Measurements from ENCODE around the gene NDST4. TPM values are rescaled to one million over a fixed set of nuclear protein-coding genes. Genes with fewer than 3 reads are reported as not detected.

NDST4 gene
- total RNA-seq = 1.0 TPM
- 0.04 TPM for polyA plus RNA-seq

DNA sequence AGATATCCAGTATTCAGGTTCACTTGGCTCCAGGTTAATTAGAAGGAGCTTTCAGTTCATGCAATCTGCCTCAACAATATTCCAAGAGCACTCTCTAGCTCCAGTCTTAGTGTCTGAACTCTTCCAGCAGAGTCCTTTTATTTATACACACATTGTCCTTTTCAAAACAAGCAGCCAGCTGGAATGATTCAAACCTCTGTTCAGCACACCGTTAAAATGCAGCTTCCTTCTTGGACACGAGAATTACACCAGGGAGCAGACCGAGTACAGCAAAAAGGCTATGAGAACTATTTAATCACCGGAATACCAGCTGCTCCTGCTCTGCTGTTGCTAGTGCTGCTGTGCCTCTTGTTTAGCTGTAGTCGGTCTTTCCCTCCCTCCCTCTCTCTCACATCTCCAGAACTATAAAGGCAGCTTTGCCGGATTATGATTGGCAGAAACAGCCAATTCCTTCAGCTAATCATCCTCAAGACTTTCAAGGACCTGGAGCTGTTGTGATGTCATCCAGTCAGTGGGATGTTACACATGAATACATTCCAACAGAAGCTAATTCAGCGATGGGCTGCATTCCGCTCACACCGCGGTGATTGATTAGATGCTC, at the start of gene NDST4:
Gene NDST4 (minus strand): TSS at position 115 of the 601 bp plus-strand sequence. CDS start 36,584 bp downstream, outside the sequence.
- H3K36me3 ChIP-seq (ENCODE audit: insufficient read depth) = no peaks in the 10 kb centered on the region
- DNase-seq (ENCODE audit: extremely low spot score) = peak; percentile 69
- H3K4me1 ChIP-seq (ENCODE audit: insufficient read depth) = no peaks in the 10 kb centered on the region
- H3K4me3 ChIP-seq (ENCODE audit: low read depth, low read length) = no peak within 1 kb of the TSS
- no peak within 1 kb of the TSS for H3K27ac ChIP-seq (ENCODE audit: low read depth)
- 21% methylated on average over 10 of the region's 10 CpGs for WGBS

DNA sequence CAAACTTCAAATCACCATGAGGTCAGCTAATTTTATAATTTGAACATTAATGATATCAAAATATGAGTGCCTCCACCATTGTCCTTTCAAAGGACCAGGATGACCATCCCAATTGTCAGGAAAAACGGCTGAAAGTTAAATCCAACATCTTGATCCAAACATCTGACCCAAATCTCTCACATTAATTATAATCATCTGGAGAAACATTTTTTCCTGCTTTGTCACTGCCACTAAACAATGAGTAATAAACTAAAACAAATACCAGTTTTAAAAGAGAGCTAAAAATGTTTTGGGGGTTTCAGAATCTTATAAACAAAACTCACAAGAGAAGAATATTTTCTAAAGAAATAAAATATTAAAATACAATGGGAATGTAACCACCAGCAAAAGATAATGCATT, 45.7 kb upstream of the NDST4 start:
- DNase-seq (ENCODE audit: extremely low spot score) = no peak
- no peak overlapping the region for H3K4me3 ChIP-seq (ENCODE audit: low read depth, low read length)
- 40% methylated on average over 1 of the region's 1 CpG for WGBS
- no peaks in the 10 kb centered on the region for H3K36me3 ChIP-seq (ENCODE audit: insufficient read depth)
- H3K4me1 ChIP-seq (ENCODE audit: insufficient read depth) = no peaks in the 10 kb centered on the region
- no peak overlapping the region for H3K27ac ChIP-seq (ENCODE audit: low read depth)

GRCh38 chr4:115158296-115158695, 44.9 kb upstream of the NDST4 start:
- no peaks in the 10 kb centered on the region for H3K4me1 ChIP-seq (ENCODE audit: insufficient read depth)
- H3K36me3 ChIP-seq (ENCODE audit: insufficient read depth) = no peaks in the 10 kb centered on the region
- no peak for DNase-seq (ENCODE audit: extremely low spot score)
- no peak overlapping the region for H3K27ac ChIP-seq (ENCODE audit: low read depth)
- H3K4me3 ChIP-seq (ENCODE audit: low read depth, low read length) = no peak overlapping the region
- WGBS = 84% methylated on average over 2 of the region's 2 CpGs

DNA sequence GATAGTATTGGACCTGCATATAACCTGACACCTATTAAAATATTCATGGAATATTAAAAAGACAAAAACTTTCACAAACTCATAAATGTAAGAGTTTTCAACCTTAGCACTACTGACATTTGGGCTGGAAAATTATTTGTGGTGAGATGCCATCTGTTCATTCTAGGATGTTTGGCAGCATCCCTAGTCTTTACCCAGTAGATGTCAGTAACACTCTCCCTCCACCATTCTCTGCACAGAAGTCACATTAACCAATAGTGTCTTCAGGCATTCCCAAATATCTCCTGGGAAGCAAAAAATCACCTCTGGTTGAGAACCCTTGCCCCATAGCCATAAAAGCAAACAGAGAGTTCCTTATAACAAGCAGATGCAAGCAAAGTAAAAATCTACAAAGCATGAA, 41.4 kb upstream of the NDST4 start:
- H3K36me3 ChIP-seq (ENCODE audit: insufficient read depth) = no peaks in the 10 kb centered on the region
- DNase-seq (ENCODE audit: extremely low spot score) = no peak
- H3K4me1 ChIP-seq (ENCODE audit: insufficient read depth) = no peaks in the 10 kb centered on the region
- H3K4me3 ChIP-seq (ENCODE audit: low read depth, low read length) = no peak overlapping the region
- H3K27ac ChIP-seq (ENCODE audit: low read depth) = no peak overlapping the region

- H3K36me3 ChIP-seq (ENCODE audit: insufficient read depth) = no peaks in the 10 kb centered on the region
- H3K27ac ChIP-seq (ENCODE audit: low read depth) = no peak overlapping the region
- H3K4me1 ChIP-seq (ENCODE audit: insufficient read depth) = no peaks in the 10 kb centered on the region
- no peak for DNase-seq (ENCODE audit: extremely low spot score)
- H3K4me3 ChIP-seq (ENCODE audit: low read depth, low read length) = no peak overlapping the region
Observed at GRCh38 chr4:115152965-115153364, 39.5 kb upstream of the NDST4 start.

DNA sequence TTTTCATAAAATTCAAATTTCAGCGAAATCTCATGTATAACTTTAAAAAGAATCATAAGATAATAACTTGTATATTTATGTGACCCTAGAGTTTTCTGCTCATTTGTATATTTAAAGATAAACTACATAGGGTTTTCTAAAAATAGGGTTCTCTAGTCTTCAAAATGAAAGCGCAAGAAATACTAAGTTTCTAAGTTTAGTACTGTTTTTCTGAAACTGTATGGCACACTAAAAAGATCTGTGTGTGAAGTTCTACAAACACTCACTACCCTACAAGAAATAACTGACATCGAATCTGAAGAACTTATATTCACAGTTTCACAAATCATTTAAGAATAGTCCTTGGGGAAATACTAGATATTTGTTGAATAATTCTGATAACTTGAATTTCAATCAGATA, 38.7 kb upstream of the NDST4 start:
- H3K4me1 ChIP-seq (ENCODE audit: insufficient read depth) = no peaks in the 10 kb centered on the region
- no peak overlapping the region for H3K27ac ChIP-seq (ENCODE audit: low read depth)
- no peak for DNase-seq (ENCODE audit: extremely low spot score)
- no peak overlapping the region for H3K4me3 ChIP-seq (ENCODE audit: low read depth, low read length)
- no peaks in the 10 kb centered on the region for H3K36me3 ChIP-seq (ENCODE audit: insufficient read depth)
- WGBS = 83% methylated on average over 3 of the region's 3 CpGs

DNA sequence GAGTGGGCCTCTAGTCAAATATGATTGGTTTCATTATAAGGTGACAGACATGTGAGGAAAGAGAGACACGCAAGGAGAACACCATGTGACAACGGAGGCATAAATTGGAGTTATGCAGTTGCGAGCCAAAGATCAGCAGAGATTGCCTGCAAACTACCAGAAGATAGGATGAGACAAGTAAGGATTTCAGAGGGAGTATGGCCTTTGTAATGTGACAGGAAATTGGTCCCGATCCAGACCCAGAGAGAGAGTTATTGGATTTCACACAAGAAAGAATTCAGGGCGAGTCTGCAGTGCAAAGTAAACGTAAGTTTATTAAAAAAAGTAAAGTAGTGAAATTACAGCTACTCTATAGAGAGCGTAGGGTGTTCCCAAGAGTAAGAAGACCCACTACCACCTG, 35.7 kb upstream of the NDST4 start:
- WGBS = 55% methylated on average over 7 of the region's 7 CpGs
- no peak overlapping the region for H3K4me3 ChIP-seq (ENCODE audit: low read depth, low read length)
- no peaks in the 10 kb centered on the region for H3K4me1 ChIP-seq (ENCODE audit: insufficient read depth)
- no peak for DNase-seq (ENCODE audit: extremely low spot score)
- H3K36me3 ChIP-seq (ENCODE audit: insufficient read depth) = no peaks in the 10 kb centered on the region
- H3K27ac ChIP-seq (ENCODE audit: low read depth) = no peak overlapping the region

DNA sequence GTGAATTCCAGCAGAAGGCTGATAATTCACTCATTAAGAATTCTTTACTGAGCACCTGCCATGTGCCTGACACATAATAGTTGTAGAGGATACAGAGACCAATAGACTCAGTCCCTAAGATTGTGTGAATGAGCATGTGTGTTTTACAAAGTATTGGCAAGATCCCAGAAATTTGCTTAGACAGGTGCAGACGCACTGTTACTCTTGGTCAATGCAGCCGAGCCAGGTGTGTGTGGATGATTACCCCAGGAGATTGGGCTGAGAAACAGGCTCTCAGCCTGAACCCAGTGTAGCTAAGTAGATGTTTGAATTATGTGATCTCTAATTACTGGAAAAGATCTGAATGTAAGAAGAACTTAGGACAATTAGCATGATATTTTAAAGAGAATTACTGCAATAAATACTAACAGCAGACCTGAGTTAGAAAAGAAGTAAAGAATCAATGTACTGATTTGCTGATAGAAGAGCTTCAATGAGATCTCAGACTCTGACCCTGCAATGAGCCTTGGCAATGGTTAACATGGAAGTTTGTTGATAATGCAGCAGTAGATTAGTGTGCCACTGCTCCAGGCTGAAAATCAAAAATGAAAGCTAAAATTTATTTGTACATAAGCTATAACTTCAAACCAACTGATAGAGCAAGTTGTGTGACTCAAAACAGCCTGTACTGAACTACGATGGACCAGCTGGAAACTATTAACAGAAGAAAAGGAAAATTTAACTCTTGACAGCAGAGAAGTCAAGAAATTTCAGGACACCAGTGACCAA, 32.2 kb upstream of the NDST4 start:
- DNase-seq (ENCODE audit: extremely low spot score) = no peak
- Histone ChIP-seq H3K36me3 (ENCODE audit: insufficient read depth) (no peaks in the 10 kb centered on the region), H3K4me3 (ENCODE audit: low read depth, low read length) (no peak overlapping the region), H3K4me1 (ENCODE audit: insufficient read depth) (no peaks in the 10 kb centered on the region), H3K27ac (ENCODE audit: low read depth) (no peak overlapping the region)
- WGBS = 49% methylated on average over 3 of the region's 3 CpGs

DNA sequence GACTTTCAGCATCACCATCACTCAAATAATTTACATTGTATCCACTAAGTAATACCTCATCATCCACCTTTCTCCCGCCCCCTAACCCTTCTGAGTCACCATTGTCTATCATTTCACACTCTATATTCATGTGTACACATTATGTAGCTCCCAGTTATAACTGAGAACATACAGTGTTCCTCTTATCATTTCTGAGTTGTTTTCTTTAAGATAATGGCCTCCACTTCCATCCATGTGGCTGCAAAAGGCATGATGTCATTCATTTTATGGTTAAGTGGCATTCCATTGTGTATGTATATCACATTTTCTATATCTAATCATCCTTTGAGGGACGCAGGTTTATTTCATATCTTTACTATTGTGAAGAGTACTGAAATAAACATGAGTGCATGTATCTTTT, 14.6 kb upstream of the NDST4 start:
- 64% methylated on average over 2 of the region's 2 CpGs for WGBS
- Histone ChIP-seq H3K4me1 (ENCODE audit: insufficient read depth) (no peaks in the 10 kb centered on the region), H3K36me3 (ENCODE audit: insufficient read depth) (no peaks in the 10 kb centered on the region), H3K4me3 (ENCODE audit: low read depth, low read length) (no peak overlapping the region), H3K27ac (ENCODE audit: low read depth) (no peak overlapping the region)
- no peak for DNase-seq (ENCODE audit: extremely low spot score)

GRCh38 chr4:115126491-115126890, 13.1 kb upstream of the NDST4 start:
- H3K4me3 ChIP-seq (ENCODE audit: low read depth, low read length) = no peak overlapping the region
- no peak for DNase-seq (ENCODE audit: extremely low spot score)
- 49% methylated on average over 2 of the region's 2 CpGs for WGBS
- no peak overlapping the region for H3K27ac ChIP-seq (ENCODE audit: low read depth)
- H3K4me1 ChIP-seq (ENCODE audit: insufficient read depth) = no peaks in the 10 kb centered on the region
- no peaks in the 10 kb centered on the region for H3K36me3 ChIP-seq (ENCODE audit: insufficient read depth)

GRCh38 chr4:115121351-115122043, 8.1 kb upstream of the NDST4 start:
- H3K36me3 ChIP-seq (ENCODE audit: insufficient read depth) = no peaks in the 10 kb centered on the region
- DNase-seq (ENCODE audit: extremely low spot score) = no peak
- H3K4me1 ChIP-seq (ENCODE audit: insufficient read depth) = no peaks in the 10 kb centered on the region
- WGBS = 55% methylated on average over 2 of the region's 2 CpGs
- H3K27ac ChIP-seq (ENCODE audit: low read depth) = no peak overlapping the region
- no peak overlapping the region for H3K4me3 ChIP-seq (ENCODE audit: low read depth, low read length)

DNA sequence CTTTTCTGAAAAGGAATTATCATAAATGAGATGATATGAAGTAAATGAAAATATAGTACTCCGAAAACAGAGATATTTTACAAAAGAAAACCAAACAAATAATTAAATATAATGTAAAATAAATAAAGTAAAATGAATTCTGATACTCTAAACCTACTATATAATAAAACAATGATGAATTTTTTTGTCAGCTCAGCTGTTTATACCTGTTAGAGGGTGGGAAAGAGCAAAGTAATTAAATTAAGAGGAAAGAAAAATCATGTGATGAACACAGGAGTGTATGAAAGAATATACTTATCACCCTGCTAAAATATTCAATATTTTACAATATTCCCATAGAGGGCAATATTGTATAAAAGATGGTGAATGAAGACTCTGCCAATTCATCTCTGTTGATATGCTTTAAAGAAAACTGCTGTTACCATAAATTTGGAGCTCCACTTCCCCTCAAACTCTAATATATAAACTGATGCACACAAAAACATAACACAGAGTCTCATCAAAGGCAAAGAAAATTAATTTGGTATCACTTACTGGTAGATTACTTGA, 6.5 kb upstream of the NDST4 start:
- 90% methylated on average over 1 of the region's 1 CpG for WGBS
- no peaks in the 10 kb centered on the region for H3K4me1 ChIP-seq (ENCODE audit: insufficient read depth)
- no peaks in the 10 kb centered on the region for H3K36me3 ChIP-seq (ENCODE audit: insufficient read depth)
- no peak for DNase-seq (ENCODE audit: extremely low spot score)
- H3K4me3 ChIP-seq (ENCODE audit: low read depth, low read length) = no peak overlapping the region
- H3K27ac ChIP-seq (ENCODE audit: low read depth) = no peak overlapping the region

GRCh38 chr4:115117651-115118050, 4.2 kb upstream of the NDST4 start:
- WGBS = 49% methylated on average over 3 of the region's 3 CpGs
- no peak for DNase-seq (ENCODE audit: extremely low spot score)
- H3K4me3 ChIP-seq (ENCODE audit: low read depth, low read length) = no peak overlapping the region
- H3K36me3 ChIP-seq (ENCODE audit: insufficient read depth) = no peaks in the 10 kb centered on the region
- H3K27ac ChIP-seq (ENCODE audit: low read depth) = no peak overlapping the region
- no peaks in the 10 kb centered on the region for H3K4me1 ChIP-seq (ENCODE audit: insufficient read depth)

All from urinary bladder (tissue), 4 donors.